Stimulated activated CD4-positive, alpha-beta T cell treated with anti-CD3 and anti-CD28 coated beads, Interleukin-1b, Interleukin-23, amount 100 ng/mL, for 1 hour (primary cell): Measurements from ENCODE around the gene SELENOW.

Source experiments
- DNase-seq, 2 donors: peaks; one replicate each; pipeline ENCODE4 v3.0.0-alpha.2; 2020; ENCODE audit warnings: low read depth in 2 of 2

The SELENOW gene

GRCh38 chr19:47820410-47820809 lies 41.9 kb downstream of the SELENOW start:
- DNase-seq: no peak

- no peak for DNase-seq
Observed at GRCh38 chr19:47821460-47822020, 43.0 kb downstream of the SELENOW start, which contains the start of gene CRX. Gene CRX (plus strand): TSS chr19:47821937. CDS start chr19:47834444, 12,507 bp downstream.

- no peak for DNase-seq
Observed at GRCh38 chr19:47824396-47824795, 45.9 kb downstream of the SELENOW start.

- DNase-seq: no peak
Observed at GRCh38 chr19:47826800-47827199, 48.3 kb downstream of the SELENOW start.

- no peak for DNase-seq
Observed at GRCh38 chr19:47832723-47833122, 54.2 kb downstream of the SELENOW start.
